Testis (tissue), 3 donors: ENCODE measurements around the gene SENP5. TPM values are rescaled to one million over a fixed set of nuclear protein-coding genes. Genes with fewer than 3 reads are reported as not detected.

Experiments used
- DNase-seq: peaks from one replicate; pipeline ENCODE4 v3.0.0-alpha.2; 2019
- H3K27ac ChIP-seq, 2 donors: fragments of 200-600 bp; sonication (generic); one replicate each; pipeline ENCODE4 v1.5.1; 2019
- H3K27me3 ChIP-seq: fragments of 200-600 bp; sonication (generic); one replicate; pipeline ENCODE4 v1.5.1; 2019
- H3K36me3 ChIP-seq: fragments of 200-600 bp; sonication (generic); one replicate; pipeline ENCODE4 v1.5.1; 2017; ENCODE audit warnings: low read depth; ENCODE audit errors: missing control alignments
- H3K4me1 ChIP-seq: fragments of 200-600 bp; sonication (generic); one replicate; pipeline ENCODE4 v1.5.1; 2019
- H3K4me3 ChIP-seq, 2 donors: fragments of 200-600 bp; sonication (generic); one replicate each; pipeline ENCODE4 v1.5.1; 2017 to 2019
- H3K9me3 ChIP-seq: fragments of 200-600 bp; sonication (generic); one replicate; pipeline ENCODE4 v1.5.1; 2017
- POLR2A ChIP-seq: fragments of 450-650 bp; IDR thresholded peaks from one replicate; pipeline ENCODE4 v1.6.1; 2017; ENCODE audit warnings: antibody characterized with exemption, mild to moderate bottlenecking, moderate library complexity
- WGBS, 2 donors: methylation state at CpG; one replicate each; pipeline ENCODE4 v1.1.5; 2018; 5-methylcytosine and 5-hydroxymethylcytosine counted together
- intact Hi-C: fragments of 100-400 bp; cut with DNase I; formaldehyde crosslinking; loops from one replicate; pipeline ENCODE4 v1.15.1; 2023; ENCODE audit warnings: low total_unique reads
- polyA plus RNA-seq: library from polyadenylated mRNA; stranded (reverse); fragments of 350-450 nt; fragmentation: Illumina TruSeq; extraction: RNeasy Lipid Tissue Mini Kit (QIAGEN cat#74804); gene quantifications from one replicate; pipeline ENCODE4 v1.2.3, GENCODE V29; 2014; ENCODE audit warnings: low read depth, low replicate concordance; ENCODE audit not compliant: insufficient read depth
- total RNA-seq, 2 donors: library from RNA; depleted of rRNA; stranded (reverse); fragments of >200 nt; gene quantifications; one replicate each; pipeline ENCODE4 v1.2.3, GENCODE V29; 2016
- TF ChIP-seq, protein P1 (sequence below), 3 experiments: fragments of 450-650 bp in 2 of 3; fragments of 200-600 bp in 1 of 3; sonication (generic) in 1 of 3; IDR thresholded peaks; one replicate each; pipeline ENCODE4 v1.5.1; 2016 to 2019; ENCODE audit warnings: antibody characterized with exemption in 3 of 3, mild to moderate bottlenecking in 2 of 3, moderate library complexity in 1 of 3

Gene SENP5
- total and polyA plus RNA-seq, 3 donors from 2014 or later = 40.9 to 83.9 (median 76.8) TPM

DNA sequence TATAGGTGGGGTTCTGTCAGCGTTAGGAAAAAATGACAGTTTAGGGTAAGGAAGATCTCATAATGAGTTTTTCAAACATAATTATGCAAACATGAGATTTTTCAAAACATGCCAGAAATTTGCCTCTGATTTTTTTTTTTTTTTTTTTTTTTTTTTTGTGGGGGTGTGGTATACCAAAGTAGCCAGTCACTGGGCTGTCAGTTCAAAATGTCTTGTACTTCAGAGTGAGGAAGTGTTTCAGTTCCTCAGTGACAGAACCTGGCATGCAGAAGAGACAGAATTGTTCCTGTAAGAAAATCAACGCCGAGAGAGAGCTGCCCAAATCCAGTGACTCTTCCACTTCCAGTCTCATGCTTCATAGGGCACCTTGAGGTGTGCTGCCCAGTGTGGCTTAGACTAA lies 64.9 kb downstream of the SENP5 start:
- DNase-seq = no peak
- H3K36me3 ChIP-seq = no peaks in the 10 kb centered on the region
- no peaks in the 10 kb centered on the region for H3K27me3 ChIP-seq
- WGBS, 2 donors = 90 to 95% methylated on average over 3 of the region's 3 CpGs
- no peak for TF ChIP-seq POLR2A
- TF ChIP-seq, protein P1, sequence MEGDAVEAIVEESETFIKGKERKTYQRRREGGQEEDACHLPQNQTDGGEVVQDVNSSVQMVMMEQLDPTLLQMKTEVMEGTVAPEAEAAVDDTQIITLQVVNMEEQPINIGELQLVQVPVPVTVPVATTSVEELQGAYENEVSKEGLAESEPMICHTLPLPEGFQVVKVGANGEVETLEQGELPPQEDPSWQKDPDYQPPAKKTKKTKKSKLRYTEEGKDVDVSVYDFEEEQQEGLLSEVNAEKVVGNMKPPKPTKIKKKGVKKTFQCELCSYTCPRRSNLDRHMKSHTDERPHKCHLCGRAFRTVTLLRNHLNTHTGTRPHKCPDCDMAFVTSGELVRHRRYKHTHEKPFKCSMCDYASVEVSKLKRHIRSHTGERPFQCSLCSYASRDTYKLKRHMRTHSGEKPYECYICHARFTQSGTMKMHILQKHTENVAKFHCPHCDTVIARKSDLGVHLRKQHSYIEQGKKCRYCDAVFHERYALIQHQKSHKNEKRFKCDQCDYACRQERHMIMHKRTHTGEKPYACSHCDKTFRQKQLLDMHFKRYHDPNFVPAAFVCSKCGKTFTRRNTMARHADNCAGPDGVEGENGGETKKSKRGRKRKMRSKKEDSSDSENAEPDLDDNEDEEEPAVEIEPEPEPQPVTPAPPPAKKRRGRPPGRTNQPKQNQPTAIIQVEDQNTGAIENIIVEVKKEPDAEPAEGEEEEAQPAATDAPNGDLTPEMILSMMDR (IDR thresholded peaks at IDR 0.05) = no peak
- H3K4me3 ChIP-seq = no peak overlapping the region
- no peaks in the 10 kb centered on the region for H3K9me3 ChIP-seq
- H3K27ac ChIP-seq = no peak overlapping the region
- intact Hi-C loops = no loop called here
- no peaks in the 10 kb centered on the region for H3K4me1 ChIP-seq

DNA sequence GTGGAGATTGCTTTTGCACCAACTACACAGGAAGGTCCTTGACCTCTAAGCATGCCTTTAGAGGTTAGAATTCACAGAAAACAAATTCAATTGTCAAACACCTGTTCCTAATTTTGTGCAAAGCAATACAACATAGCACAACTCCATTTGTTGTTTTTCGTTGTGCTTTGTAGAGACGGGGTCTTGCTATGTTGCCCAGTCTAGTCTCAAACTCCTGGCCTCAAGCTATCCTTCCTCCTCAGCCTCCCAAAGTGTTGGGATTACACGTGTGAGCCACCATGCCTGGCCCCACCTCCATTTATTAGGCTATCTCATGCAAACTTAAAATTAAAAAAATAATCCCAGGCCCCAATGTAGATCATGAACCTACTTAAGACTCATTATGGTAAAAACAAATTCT lies 68.6 kb downstream of the SENP5 start:
- intact Hi-C loops = no loop called here
- Histone ChIP-seq H3K27me3 (no peaks in the 10 kb centered on the region), H3K36me3 (no peaks in the 10 kb centered on the region), H3K4me3 (no peak overlapping the region), H3K4me1 (peaks cover 9% of the 10 kb centered on the region), H3K27ac (no peak overlapping the region), H3K9me3 (no peaks in the 10 kb centered on the region)
- DNase-seq = no peak
- TF ChIP-seq, protein P1 (IDR thresholded peaks at IDR 0.05) = no peak
- no peak for TF ChIP-seq POLR2A
- WGBS, 2 donors = 80 to 83% methylated on average over 3 of the region's 3 CpGs

DNA sequence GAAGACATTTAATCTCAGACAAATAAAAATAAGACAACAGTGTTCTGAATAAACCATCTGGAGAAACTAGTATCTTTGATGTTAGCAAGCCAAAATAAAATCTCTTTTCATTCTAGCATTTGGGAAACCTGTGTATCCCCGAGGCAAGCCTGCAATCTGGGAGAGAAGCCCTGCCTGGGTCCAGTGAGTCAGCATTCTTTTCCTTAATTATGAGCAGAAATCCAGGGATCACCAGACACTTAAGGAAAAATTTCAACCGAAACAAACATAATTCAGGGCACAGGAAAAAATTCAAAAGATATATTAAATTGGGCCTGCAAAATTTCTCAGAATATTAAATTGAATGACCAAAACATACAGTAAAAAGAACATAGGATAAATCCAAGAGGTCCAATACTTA lies 70.4 kb downstream of the SENP5 start:
- Histone ChIP-seq H3K9me3 (no peaks in the 10 kb centered on the region), H3K4me3 (no peak overlapping the region), H3K27me3 (no peaks in the 10 kb centered on the region), H3K27ac (no peak overlapping the region), H3K4me1 (peaks cover 9% of the 10 kb centered on the region), H3K36me3 (no peaks in the 10 kb centered on the region)
- no peak for DNase-seq
- intact Hi-C loops = no loop called here
- TF ChIP-seq, protein P1 (IDR thresholded peaks at IDR 0.05) = no peak
- no peak for TF ChIP-seq POLR2A
- 88 to 90% methylated on average over 2 of the region's 2 CpGs for WGBS, 2 donors

DNA sequence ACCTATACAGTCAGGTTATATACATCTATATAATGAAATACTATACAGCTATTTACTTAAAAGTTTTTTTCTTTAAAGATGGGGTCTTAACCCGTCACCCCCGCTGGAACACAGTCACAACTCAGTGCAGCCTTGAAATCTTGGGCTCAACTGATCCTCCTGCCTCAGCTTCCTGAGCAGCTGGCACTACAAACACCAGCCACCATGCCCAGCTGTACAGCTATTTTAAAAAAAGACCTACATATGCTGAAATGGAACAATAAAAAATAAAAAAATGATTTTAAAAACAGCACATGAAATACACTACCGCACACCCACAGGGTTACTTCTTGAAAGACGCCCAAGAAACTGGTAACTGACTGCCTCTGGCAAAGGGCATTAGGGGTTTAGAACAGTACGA lies 70.9 kb downstream of the SENP5 start:
- no peaks in the 10 kb centered on the region for H3K27me3 ChIP-seq
- H3K36me3 ChIP-seq = no peaks in the 10 kb centered on the region
- TF ChIP-seq POLR2A = no peak
- TF ChIP-seq, protein P1 (IDR thresholded peaks at IDR 0.05) = no peak
- DNase-seq = no peak
- H3K27ac ChIP-seq = no peak overlapping the region
- H3K9me3 ChIP-seq = no peaks in the 10 kb centered on the region
- no peak overlapping the region for H3K4me3 ChIP-seq
- peaks cover 12% of the 10 kb centered on the region for H3K4me1 ChIP-seq
- intact Hi-C loops = no loop called here
- WGBS, 2 donors = 86 to 88% methylated on average over 5 of the region's 5 CpGs

DNA sequence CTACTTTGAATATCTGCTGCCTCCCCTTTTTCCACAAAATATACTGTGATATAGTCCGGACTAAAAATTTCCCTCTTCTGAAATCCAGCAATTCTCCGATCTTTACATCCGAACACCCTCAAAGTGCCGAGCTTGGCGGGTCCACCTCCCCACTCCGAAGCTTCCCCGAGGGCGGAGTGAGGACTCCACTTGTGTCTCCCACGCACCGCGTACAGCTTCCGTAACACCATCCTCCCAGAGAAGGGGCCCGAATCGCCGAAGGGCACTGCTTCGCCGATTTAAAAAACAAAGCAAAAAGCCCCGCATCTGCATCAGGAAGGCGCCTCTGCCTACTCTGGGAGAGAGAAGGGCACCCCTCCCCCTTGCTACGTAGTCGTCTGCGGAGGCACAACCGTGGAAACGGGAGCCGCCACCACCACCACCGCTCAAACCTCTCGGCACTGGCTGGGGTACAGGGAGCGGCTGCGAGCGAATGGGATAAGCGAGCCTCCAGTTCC lies 74.1 kb downstream of the SENP5 start:
- DNase-seq = peak; percentile 63
- H3K27me3 ChIP-seq = no peaks in the 10 kb centered on the region
- intact Hi-C loops = loop anchor here (5.0 kb wide), 1 partner anchor 64 kb away; no protein-coding TSS in a partner anchor
- WGBS, 2 donors = 1% methylated on average over 15 to 29 of the region's 31 CpGs
- peak overlapping the region; percentile 76 to 90 for H3K27ac ChIP-seq
- H3K9me3 ChIP-seq = no peaks in the 10 kb centered on the region
- peak overlapping the region; percentile 88 to 97 for H3K4me3 ChIP-seq
- peaks cover 14% of the 10 kb centered on the region for H3K4me1 ChIP-seq
- TF ChIP-seq POLR2A = no peak
- TF ChIP-seq, protein P1 (IDR thresholded peaks at IDR 0.05) = no peak
- H3K36me3 ChIP-seq = no peaks in the 10 kb centered on the region
